Esophagus squamous epithelium (tissue), 4 donors: ENCODE measurements around the gene PTPRZ1.

Experiments
- POLR2A ChIP-seq, 4 donors: fragments of 450-650 bp; IDR thresholded peaks; one replicate each; pipeline ENCODE4 v1.6.1; 2017; ENCODE audit warnings: antibody characterized with exemption in 4 of 4, mild to moderate bottlenecking in 4 of 4, moderate library complexity in 3 of 4
- TF ChIP-seq, protein P1 (sequence below), 6 experiments: fragments of 450-650 bp in 4 of 6; fragments of 200-600 bp in 2 of 6; sonication (generic) in 2 of 6; IDR thresholded peaks; one replicate each; pipeline ENCODE4 v1.5.1; 2016 to 2019; ENCODE audit warnings: antibody characterized with exemption in 6 of 6, mild to moderate bottlenecking in 4 of 6, moderate library complexity in 4 of 6

DNA sequence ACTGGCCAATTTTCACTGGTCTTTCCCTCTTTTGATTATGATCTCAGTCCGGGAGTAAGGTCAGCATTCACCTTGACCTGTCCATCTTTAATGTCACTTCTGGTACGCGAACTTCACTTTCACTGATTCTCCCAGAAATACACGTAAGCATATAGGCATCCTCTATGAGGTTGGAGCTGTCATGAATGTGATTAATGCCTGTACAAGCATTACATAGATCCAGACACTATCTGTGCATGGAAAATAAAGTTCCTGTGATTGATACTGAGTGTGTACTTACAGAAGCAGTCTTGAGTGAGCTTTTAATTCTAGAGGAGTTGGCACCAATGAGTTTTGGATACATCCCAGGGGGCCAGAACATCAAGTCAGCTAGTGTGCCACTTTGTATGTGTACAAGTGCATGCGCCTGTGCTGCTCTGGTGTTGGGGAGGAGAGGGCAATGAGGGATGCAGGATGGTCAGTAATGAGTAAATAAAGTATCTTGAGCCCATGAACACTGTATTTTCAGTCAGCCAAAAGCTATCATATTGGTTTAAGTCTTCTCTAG lies 6.0 kb downstream of the PTPRZ1 start:
- TF ChIP-seq, protein P1, sequence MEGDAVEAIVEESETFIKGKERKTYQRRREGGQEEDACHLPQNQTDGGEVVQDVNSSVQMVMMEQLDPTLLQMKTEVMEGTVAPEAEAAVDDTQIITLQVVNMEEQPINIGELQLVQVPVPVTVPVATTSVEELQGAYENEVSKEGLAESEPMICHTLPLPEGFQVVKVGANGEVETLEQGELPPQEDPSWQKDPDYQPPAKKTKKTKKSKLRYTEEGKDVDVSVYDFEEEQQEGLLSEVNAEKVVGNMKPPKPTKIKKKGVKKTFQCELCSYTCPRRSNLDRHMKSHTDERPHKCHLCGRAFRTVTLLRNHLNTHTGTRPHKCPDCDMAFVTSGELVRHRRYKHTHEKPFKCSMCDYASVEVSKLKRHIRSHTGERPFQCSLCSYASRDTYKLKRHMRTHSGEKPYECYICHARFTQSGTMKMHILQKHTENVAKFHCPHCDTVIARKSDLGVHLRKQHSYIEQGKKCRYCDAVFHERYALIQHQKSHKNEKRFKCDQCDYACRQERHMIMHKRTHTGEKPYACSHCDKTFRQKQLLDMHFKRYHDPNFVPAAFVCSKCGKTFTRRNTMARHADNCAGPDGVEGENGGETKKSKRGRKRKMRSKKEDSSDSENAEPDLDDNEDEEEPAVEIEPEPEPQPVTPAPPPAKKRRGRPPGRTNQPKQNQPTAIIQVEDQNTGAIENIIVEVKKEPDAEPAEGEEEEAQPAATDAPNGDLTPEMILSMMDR (IDR thresholded peaks at IDR 0.05) = no peak
- no peak for TF ChIP-seq POLR2A (IDR thresholded peaks at IDR 0.05)
